Measurements from ENCODE around the gene MGMT. TPM values are rescaled to one million over a fixed set of nuclear protein-coding genes. Genes with fewer than 3 reads are reported as not detected.

Gene MGMT
- polyA plus RNA-seq, 4 donors, result 9.8 to 22.4 (median 17.9) TPM

DNA sequence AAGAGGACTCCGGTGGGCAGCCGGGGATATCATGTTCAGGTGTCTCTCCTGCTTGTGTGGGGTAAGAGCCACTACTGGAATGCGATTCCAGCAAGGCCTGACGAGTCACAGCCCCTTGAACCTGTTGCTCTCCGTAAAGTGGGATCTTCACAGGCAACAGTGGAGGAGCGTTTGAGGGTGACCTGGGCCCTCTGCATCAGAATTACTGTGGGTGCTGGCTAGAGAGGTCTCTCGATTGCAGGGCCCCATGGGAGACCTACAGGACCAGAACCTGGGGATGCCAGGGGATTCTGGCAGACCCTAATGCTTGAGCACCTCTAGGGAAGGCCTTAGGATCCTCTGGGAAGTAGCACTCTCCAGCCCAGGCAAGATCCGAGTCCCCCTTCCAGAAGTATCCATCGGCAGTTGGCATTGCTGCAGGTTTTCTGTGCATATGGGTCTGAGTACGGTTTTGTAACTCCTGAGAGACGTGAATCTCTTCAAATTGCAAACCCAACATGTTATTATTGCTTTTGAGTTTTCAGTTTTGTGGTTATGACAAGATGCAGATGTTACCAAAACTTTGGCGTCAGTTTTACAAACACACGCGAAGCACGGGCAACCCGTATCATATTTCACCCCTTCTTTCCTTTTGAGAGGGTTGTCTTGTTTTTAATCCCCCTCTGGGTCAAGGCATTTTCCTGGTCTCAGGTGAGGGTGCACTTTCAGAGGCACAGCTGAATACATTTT is 4.6 kb downstream of the MGMT start:
- Histone ChIP-seq H3K27ac (ENCODE audit: low read depth in 1 of 3, low read length in 2 of 3) (no peak overlapping the region), H3K9me3 (ENCODE audit: control insufficient read depth in 2 of 2, insufficient read depth in 1 of 2, low read depth in 1 of 2, low read length in 1 of 2) (peaks cover 0 to 2% of the 10 kb centered on the region in 2 donors), H3K36me3 (ENCODE audit: control insufficient read depth in 3 of 3, insufficient read depth in 2 of 3, low read depth in 1 of 3, low read length in 3 of 3) (peaks cover 0 to 23% (median 0%) of the 10 kb centered on the region in 3 donors), H3K27me3 (ENCODE audit: control insufficient read depth in 3 of 3, insufficient read depth in 3 of 3, low read length in 3 of 3) (no peaks in the 10 kb centered on the region), H3K4me1 (ENCODE audit: control insufficient read depth in 3 of 3, insufficient read depth in 2 of 3, low read depth in 1 of 3, low read length in 2 of 3) (peaks cover 0 to 16% (median 0%) of the 10 kb centered on the region in 3 donors), H3K4me3 (ENCODE audit: low read depth in 1 of 3, low read length in 3 of 3) (no peak overlapping the region)
- WGBS, 3 donors, result 84 to 93% (median 91%) methylated on average over 16 of the region's 16 CpGs
- FAIRE-seq (no peak), DNase-seq (no peak)

DNA sequence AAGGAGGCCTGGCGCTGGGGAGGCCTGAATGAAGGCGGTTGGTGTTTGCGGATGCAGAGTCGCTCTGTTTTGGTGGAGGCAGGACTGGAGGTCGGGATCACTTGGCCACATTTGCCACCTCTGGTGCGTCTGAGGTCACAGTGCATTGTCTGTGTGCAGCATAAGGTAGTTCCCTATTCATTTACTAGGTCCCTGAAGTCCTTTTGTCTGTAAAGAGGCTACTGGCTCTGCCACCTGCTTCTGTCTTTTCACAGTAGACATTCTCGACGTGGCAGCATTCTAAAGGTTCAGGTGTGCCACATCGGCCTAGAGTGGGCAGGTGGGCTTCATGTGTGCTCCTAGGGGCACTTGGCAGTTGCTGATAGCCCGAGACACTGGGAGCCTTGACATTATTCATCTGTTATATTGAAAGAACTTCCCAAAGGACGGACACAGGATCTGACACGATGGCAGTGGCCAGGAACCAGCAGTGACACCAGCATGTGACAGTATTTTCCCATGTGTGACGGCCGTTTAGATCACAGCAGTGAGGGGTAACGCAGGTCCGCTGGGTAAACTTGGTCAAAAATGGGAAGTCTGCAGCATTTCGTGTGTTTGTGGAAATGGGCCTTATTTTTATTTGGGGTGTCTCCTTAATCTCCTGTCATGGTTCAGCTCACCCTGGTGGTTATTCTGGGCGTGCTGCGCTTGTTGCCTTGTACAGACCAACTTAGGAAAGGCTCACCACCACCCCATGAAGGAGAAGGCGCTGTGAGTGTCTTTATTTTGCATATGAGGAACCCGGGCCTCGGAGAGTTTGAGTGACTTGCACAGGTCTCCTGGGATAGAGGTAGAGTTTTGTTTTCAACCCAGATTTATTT is 5.9 kb downstream of the MGMT start:
- no peak for FAIRE-seq
- no peak overlapping the region for H3K27ac ChIP-seq (ENCODE audit: low read depth in 1 of 3, low read length in 2 of 3)
- no peak for DNase-seq
- H3K4me3 ChIP-seq (ENCODE audit: low read depth in 1 of 3, low read length in 3 of 3), result no peak overlapping the region
- H3K27me3 ChIP-seq (ENCODE audit: control insufficient read depth in 3 of 3, insufficient read depth in 3 of 3, low read length in 3 of 3), result no peaks in the 10 kb centered on the region
- H3K4me1 ChIP-seq (ENCODE audit: control insufficient read depth in 3 of 3, insufficient read depth in 2 of 3, low read depth in 1 of 3, low read length in 2 of 3), result peaks cover 0 to 9% (median 0%) of the 10 kb centered on the region in 3 donors
- peaks cover 0 to 25% (median 0%) of the 10 kb centered on the region in 3 donors for H3K36me3 ChIP-seq (ENCODE audit: control insufficient read depth in 3 of 3, insufficient read depth in 2 of 3, low read depth in 1 of 3, low read length in 3 of 3)
- H3K9me3 ChIP-seq (ENCODE audit: control insufficient read depth in 2 of 2, insufficient read depth in 1 of 2, low read depth in 1 of 2, low read length in 1 of 2), result peaks cover 0 to 6% of the 10 kb centered on the region in 2 donors
- WGBS, 3 donors, result 91 to 94% (median 92%) methylated on average over 22 of the region's 22 CpGs

DNA sequence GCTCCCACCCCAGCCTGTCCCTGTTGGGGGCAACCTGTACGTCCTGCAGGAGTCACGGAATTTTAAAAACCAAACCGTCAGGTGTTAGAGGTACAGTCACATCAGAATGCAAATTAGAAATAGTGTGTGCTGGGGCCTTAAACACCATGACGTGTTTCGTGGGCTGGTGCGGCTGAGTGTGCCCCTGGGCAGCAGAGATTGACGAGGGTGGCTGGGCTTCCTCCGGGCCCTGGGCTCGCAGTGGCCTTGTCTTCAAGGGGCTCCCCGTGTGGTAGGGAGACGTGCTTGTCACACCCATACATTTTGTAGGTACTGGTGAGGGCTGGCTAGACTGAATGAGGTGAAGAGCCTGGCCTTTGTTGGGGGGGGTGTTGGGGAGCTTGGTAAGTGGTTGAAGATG is 7.6 kb downstream of the MGMT start:
- FAIRE-seq (no peak), DNase-seq (no peak)
- Histone ChIP-seq H3K9me3 (ENCODE audit: control insufficient read depth in 2 of 2, insufficient read depth in 1 of 2, low read depth in 1 of 2, low read length in 1 of 2) (peaks cover 0 to 7% of the 10 kb centered on the region in 2 donors), H3K4me1 (ENCODE audit: control insufficient read depth in 3 of 3, insufficient read depth in 2 of 3, low read depth in 1 of 3, low read length in 2 of 3) (peaks cover 0 to 4% (median 0%) of the 10 kb centered on the region in 3 donors), H3K27ac (ENCODE audit: low read depth in 1 of 3, low read length in 2 of 3) (no peak overlapping the region), H3K27me3 (ENCODE audit: control insufficient read depth in 3 of 3, insufficient read depth in 3 of 3, low read length in 3 of 3) (no peaks in the 10 kb centered on the region), H3K4me3 (ENCODE audit: low read depth in 1 of 3, low read length in 3 of 3) (no peak overlapping the region), H3K36me3 (ENCODE audit: control insufficient read depth in 3 of 3, insufficient read depth in 2 of 3, low read depth in 1 of 3, low read length in 3 of 3) (peaks cover 0 to 27% (median 0%) of the 10 kb centered on the region in 3 donors)
- WGBS, 3 donors, result 92 to 98% (median 94%) methylated on average over 11 of the region's 11 CpGs

DNA sequence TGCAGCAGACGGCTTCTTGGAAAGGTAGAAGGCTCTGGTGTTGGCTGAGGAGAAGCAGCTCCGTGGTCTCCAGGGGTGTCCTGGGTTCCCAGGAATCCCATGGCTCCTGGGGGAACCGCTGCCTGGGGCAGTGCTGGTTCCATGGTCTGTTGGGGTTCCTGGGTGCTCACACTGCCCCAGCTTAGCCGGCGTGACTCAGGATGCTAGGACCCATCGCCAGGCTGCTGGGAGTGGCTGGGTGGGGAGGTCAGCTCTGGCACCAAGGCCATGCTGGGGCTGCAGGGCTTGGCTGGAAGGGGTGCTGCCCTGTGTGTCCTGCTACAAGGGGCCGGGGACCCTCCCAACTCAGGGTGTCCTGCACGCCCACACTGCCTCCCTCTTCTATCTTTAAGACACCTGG is 9.4 kb downstream of the MGMT start:
- Histone ChIP-seq H3K4me3 (ENCODE audit: low read depth in 1 of 3, low read length in 3 of 3) (no peak overlapping the region), H3K27ac (ENCODE audit: low read depth in 1 of 3, low read length in 2 of 3) (no peak overlapping the region), H3K9me3 (ENCODE audit: control insufficient read depth in 2 of 2, insufficient read depth in 1 of 2, low read depth in 1 of 2, low read length in 1 of 2) (peaks cover 0 to 11% of the 10 kb centered on the region in 2 donors), H3K27me3 (ENCODE audit: control insufficient read depth in 3 of 3, insufficient read depth in 3 of 3, low read length in 3 of 3) (no peaks in the 10 kb centered on the region), H3K4me1 (ENCODE audit: control insufficient read depth in 3 of 3, insufficient read depth in 2 of 3, low read depth in 1 of 3, low read length in 2 of 3) (no peaks in the 10 kb centered on the region), H3K36me3 (ENCODE audit: control insufficient read depth in 3 of 3, insufficient read depth in 2 of 3, low read depth in 1 of 3, low read length in 3 of 3) (peaks cover 0 to 20% (median 0%) of the 10 kb centered on the region in 3 donors)
- FAIRE-seq, result no peak
- WGBS, 3 donors, result 95% methylated on average over 8 of the region's 8 CpGs
- no peak for DNase-seq

DNA sequence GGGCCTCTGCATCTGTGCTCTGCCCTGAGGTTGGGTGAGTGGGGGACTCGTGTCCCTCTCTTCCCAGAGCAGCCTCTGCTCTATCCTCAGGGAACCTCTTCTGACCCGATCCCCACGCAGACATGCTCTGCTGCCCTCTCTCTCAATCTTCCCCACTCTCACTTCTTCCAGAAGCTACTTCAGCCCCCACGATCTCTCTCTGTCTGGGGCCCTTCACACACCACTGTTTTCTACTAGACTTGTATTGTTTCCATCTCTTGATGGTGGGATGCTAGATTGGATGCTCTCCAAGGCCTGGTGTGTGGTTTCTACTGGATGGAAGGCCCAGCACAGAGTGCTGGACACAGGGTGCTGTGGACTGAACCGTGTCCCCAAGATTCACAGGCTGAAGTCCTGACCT is 10.0 kb downstream of the MGMT start:
- H3K27me3 ChIP-seq (ENCODE audit: control insufficient read depth in 3 of 3, insufficient read depth in 3 of 3, low read length in 3 of 3), result no peaks in the 10 kb centered on the region
- no peak for FAIRE-seq
- no peak overlapping the region for H3K27ac ChIP-seq (ENCODE audit: low read depth in 1 of 3, low read length in 2 of 3)
- H3K9me3 ChIP-seq (ENCODE audit: control insufficient read depth in 2 of 2, insufficient read depth in 1 of 2, low read depth in 1 of 2, low read length in 1 of 2), result peaks cover 0 to 11% of the 10 kb centered on the region in 2 donors
- no peaks in the 10 kb centered on the region for H3K4me1 ChIP-seq (ENCODE audit: control insufficient read depth in 3 of 3, insufficient read depth in 2 of 3, low read depth in 1 of 3, low read length in 2 of 3)
- H3K4me3 ChIP-seq (ENCODE audit: low read depth in 1 of 3, low read length in 3 of 3), result no peak overlapping the region
- no peak for DNase-seq
- peaks cover 0 to 17% (median 0%) of the 10 kb centered on the region in 3 donors for H3K36me3 ChIP-seq (ENCODE audit: control insufficient read depth in 3 of 3, insufficient read depth in 2 of 3, low read depth in 1 of 3, low read length in 3 of 3)
- WGBS, 3 donors, result 86 to 93% (median 88%) methylated on average over 5 of the region's 5 CpGs

DNA sequence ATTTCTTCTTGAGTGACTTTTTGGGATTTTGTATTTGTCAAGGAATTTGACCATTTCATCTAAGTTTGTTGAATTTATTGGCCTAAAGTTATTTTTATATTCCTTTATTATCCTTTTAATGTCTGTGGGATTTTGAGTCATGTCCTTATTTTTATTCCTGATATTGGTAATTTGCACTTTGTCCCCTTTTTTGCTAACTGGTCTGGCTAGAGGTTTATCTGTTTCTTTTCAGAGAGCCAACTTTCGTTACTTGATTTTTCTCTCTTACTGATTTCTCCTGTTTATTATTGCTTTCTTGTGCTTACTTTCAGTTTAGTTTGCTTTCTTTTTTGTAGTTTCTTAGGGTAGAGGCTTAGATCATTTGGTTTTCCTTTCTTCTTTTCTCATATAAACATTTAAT is 14.6 kb downstream of the MGMT start:
- H3K4me1 ChIP-seq (ENCODE audit: control insufficient read depth in 3 of 3, insufficient read depth in 2 of 3, low read depth in 1 of 3, low read length in 2 of 3), result no peaks in the 10 kb centered on the region
- H3K36me3 ChIP-seq (ENCODE audit: control insufficient read depth in 3 of 3, insufficient read depth in 2 of 3, low read depth in 1 of 3, low read length in 3 of 3), result peaks cover 0 to 4% (median 0%) of the 10 kb centered on the region in 3 donors
- WGBS, 3 donors, result 89 to 96% (median 94%) methylated on average over 1 of the region's 1 CpG
- no peak for DNase-seq
- FAIRE-seq, result no peak
- H3K9me3 ChIP-seq (ENCODE audit: control insufficient read depth in 2 of 2, insufficient read depth in 1 of 2, low read depth in 1 of 2, low read length in 1 of 2), result peaks cover 0 to 18% of the 10 kb centered on the region in 2 donors
- H3K4me3 ChIP-seq (ENCODE audit: low read depth in 1 of 3, low read length in 3 of 3), result no peak overlapping the region
- no peak overlapping the region for H3K27ac ChIP-seq (ENCODE audit: low read depth in 1 of 3, low read length in 2 of 3)
- no peaks in the 10 kb centered on the region for H3K27me3 ChIP-seq (ENCODE audit: control insufficient read depth in 3 of 3, insufficient read depth in 3 of 3, low read length in 3 of 3)

DNA sequence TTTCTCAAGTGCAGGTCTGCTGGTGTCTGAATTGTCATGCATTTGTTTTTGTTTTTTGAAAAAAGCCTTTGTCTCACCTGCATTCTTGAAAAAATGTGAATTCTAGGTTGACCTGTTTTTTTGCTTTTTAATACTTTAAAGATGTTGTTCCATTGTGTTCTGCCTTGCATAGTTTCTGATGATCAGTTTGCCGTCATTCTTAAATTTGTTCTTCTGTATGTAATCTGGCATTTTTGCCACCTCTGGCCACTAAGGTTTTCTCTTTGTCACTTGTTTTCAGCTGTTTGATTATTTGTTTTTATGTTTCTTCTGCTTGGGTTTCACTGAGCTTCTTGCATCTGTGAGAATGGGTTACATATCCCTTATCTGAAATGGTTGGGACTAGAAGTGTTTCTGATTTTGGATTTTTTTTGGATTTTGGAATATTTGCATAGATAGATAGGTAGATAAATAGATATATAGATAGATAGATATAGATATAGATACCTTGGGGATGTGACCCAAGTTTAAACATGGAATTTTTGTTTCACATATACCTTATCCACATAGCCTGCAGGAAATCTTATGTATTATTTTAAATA is 16.5 kb downstream of the MGMT start:
- no peaks in the 10 kb centered on the region for H3K27me3 ChIP-seq (ENCODE audit: control insufficient read depth in 3 of 3, insufficient read depth in 3 of 3, low read length in 3 of 3)
- H3K4me1 ChIP-seq (ENCODE audit: control insufficient read depth in 3 of 3, insufficient read depth in 2 of 3, low read depth in 1 of 3, low read length in 2 of 3), result no peaks in the 10 kb centered on the region
- DNase-seq, result peak in 1 of 2 donors; percentile 16
- 97 to 100% (median 97%) methylated on average over 1 of the region's 1 CpG for whole genome bisulfite sequencing, 3 donors
- no peak overlapping the region for H3K27ac ChIP-seq (ENCODE audit: low read depth in 1 of 3, low read length in 2 of 3)
- H3K4me3 ChIP-seq (ENCODE audit: low read depth in 1 of 3, low read length in 3 of 3), result no peak overlapping the region
- H3K9me3 ChIP-seq (ENCODE audit: control insufficient read depth in 2 of 2, insufficient read depth in 1 of 2, low read depth in 1 of 2, low read length in 1 of 2), result peaks cover 0 to 14% of the 10 kb centered on the region in 2 donors
- FAIRE-seq, result no peak
- H3K36me3 ChIP-seq (ENCODE audit: control insufficient read depth in 3 of 3, insufficient read depth in 2 of 3, low read depth in 1 of 3, low read length in 3 of 3), result peaks cover 0 to 1% (median 0%) of the 10 kb centered on the region in 3 donors

DNA sequence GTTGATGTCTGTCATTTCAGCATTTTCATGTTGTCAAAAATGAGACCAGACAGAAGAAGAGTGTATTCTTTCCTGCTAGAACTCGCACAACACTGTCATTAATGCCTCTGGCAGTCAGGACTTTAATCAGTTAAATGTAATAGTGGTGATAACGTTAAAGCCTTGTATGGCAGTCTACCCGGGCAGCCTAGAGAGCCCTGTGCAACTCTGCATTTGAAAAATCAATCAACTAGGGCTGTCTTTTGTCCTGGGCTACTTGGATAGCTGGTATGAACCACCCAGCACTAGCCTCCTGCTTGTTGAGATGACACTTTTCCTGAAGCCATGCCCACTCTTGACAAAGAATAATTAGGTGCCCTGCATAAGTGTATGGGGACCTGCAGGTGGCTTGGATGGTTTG is 19.8 kb downstream of the MGMT start:
- 30 to 42% (median 32%) methylated on average over 3 of the region's 3 CpGs for WGBS, 3 donors
- FAIRE-seq (no peak), DNase-seq (no peak)
- Histone ChIP-seq H3K27me3 (ENCODE audit: control insufficient read depth in 3 of 3, insufficient read depth in 3 of 3, low read length in 3 of 3) (no peaks in the 10 kb centered on the region), H3K9me3 (ENCODE audit: control insufficient read depth in 2 of 2, insufficient read depth in 1 of 2, low read depth in 1 of 2, low read length in 1 of 2) (peaks cover 0 to 20% of the 10 kb centered on the region in 2 donors), H3K36me3 (ENCODE audit: control insufficient read depth in 3 of 3, insufficient read depth in 2 of 3, low read depth in 1 of 3, low read length in 3 of 3) (no peaks in the 10 kb centered on the region), H3K4me1 (ENCODE audit: control insufficient read depth in 3 of 3, insufficient read depth in 2 of 3, low read depth in 1 of 3, low read length in 2 of 3) (no peaks in the 10 kb centered on the region), H3K27ac (ENCODE audit: low read depth in 1 of 3, low read length in 2 of 3) (no peak overlapping the region), H3K4me3 (ENCODE audit: low read depth in 1 of 3, low read length in 3 of 3) (no peak overlapping the region)
